Left lung (tissue), 10 donors: Measurements from ENCODE around the gene RABGAP1L. TPM values are rescaled to one million over a fixed set of nuclear protein-coding genes. Genes with fewer than 3 reads are reported as not detected.

Experiments used
- ATAC-seq: fragments of 200-7000 bp; cut with Tn5 transposase; one replicate; pipeline ENCODE4 v1.9.1; 2020; ENCODE audit warnings: moderate library complexity
- DNase-seq, 4 donors: peaks; one replicate each; pipeline ENCODE4 v3.0.0-alpha.2; 2013 to 2020
- H3K27ac ChIP-seq, 2 donors: fragments of 200-600 bp; sonication (generic) in 1 of 2; one replicate each; pipeline versions ENCODE4 v1.5.0 to v1.8.0; 2020 to 2021
- H3K27me3 ChIP-seq, 2 donors: fragments of 200-600 bp; sonication (generic) in 1 of 2; one replicate each; pipeline versions ENCODE4 v1.5.0 to v1.8.0; 2020 to 2021
- H3K36me3 ChIP-seq, 2 donors: fragments of 200-600 bp; sonication (generic) in 1 of 2; one replicate each; pipeline versions ENCODE4 v1.5.0 to v1.8.0; 2020 to 2021
- H3K4me1 ChIP-seq, 2 donors: fragments of 200-600 bp; one replicate each; pipeline ENCODE4 v1.8.0; 2021
- H3K4me3 ChIP-seq, 2 donors: fragments of 200-600 bp; sonication (generic) in 1 of 2; one replicate each; pipeline versions ENCODE4 v1.5.0 to v1.8.0; 2020 to 2021; ENCODE audit warnings: mild to moderate bottlenecking in 1 of 2
- H3K9me3 ChIP-seq, 2 donors: fragments of 200-600 bp; sonication (generic) in 1 of 2; one replicate each; pipeline versions ENCODE4 v1.5.0 to v1.8.0; 2020 to 2021
- intact Hi-C, 2 donors: fragments of 100-400 bp; cut with DNase I; formaldehyde crosslinking; loops; one replicate each; pipeline versions ENCODE4 v1.11.2 to v1.14.2; 2022
- polyA plus RNA-seq, 6 donors: library from polyadenylated mRNA; unstranded; fragments of 120-200 nt; gene quantifications; one replicate each; pipeline ENCODE4 v1.2.1, GENCODE V29; 2013; ENCODE audit not compliant: insufficient read length in 6 of 6
- total RNA-seq, 2 donors: library from RNA; stranded (reverse); fragmentation: NEBNext Ultra II Directional; extraction: Animal tissue kit (Norgen Biotek cat#: 25700); gene quantifications; one replicate each; pipeline ENCODE4 v1.2.1, GENCODE V29; 2021
- TF ChIP-seq, protein P1 (sequence below), 2 donors: fragments of 200-600 bp; sonication (generic) in 1 of 2; IDR thresholded peaks; one replicate each; pipeline versions ENCODE4 v1.5.0 to v1.8.0; 2021; ENCODE audit warnings: antibody characterized with exemption in 2 of 2
- donor health status: DM: no; HTN: yes; CAD: no.
- donor health status: DM: no; HTN: no; CAD: no.

RABGAP1L gene
- total and polyA plus RNA-seq, 8 donors: 40.3 to 67.3 (median 51.4) TPM

DNA sequence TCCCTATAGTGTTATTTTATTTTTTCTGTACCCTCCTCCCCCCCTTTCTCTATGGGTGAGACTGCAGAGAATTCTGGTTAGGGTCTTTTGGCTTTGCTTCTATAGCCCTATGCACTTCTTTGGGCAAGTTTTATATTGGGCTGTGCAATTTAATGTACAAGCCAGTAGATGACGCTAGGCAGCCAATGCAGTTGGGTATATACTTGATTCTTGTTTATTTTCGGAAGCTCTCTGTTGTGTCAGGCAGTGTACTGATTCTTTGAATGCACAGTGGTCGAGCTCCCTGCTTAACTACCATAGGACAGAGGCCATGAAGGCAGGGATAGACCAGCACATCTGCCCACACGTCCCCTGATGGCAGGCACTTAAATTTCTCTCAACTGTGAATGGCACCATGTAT, 254.3 kb downstream of the RABGAP1L start:
- Histone ChIP-seq H3K4me1 (no peaks in the 10 kb centered on the region), H3K27ac (no peak overlapping the region), H3K9me3 (no peaks in the 10 kb centered on the region), H3K36me3 (no peaks in the 10 kb centered on the region), H3K27me3 (no peaks in the 10 kb centered on the region), H3K4me3 (no peak overlapping the region)
- ATAC-seq: no peak
- TF ChIP-seq, protein P1, sequence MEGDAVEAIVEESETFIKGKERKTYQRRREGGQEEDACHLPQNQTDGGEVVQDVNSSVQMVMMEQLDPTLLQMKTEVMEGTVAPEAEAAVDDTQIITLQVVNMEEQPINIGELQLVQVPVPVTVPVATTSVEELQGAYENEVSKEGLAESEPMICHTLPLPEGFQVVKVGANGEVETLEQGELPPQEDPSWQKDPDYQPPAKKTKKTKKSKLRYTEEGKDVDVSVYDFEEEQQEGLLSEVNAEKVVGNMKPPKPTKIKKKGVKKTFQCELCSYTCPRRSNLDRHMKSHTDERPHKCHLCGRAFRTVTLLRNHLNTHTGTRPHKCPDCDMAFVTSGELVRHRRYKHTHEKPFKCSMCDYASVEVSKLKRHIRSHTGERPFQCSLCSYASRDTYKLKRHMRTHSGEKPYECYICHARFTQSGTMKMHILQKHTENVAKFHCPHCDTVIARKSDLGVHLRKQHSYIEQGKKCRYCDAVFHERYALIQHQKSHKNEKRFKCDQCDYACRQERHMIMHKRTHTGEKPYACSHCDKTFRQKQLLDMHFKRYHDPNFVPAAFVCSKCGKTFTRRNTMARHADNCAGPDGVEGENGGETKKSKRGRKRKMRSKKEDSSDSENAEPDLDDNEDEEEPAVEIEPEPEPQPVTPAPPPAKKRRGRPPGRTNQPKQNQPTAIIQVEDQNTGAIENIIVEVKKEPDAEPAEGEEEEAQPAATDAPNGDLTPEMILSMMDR (IDR thresholded peaks at IDR 0.05): no peak
- DNase-seq: no peak
- intact Hi-C loops: no loop called here

DNA sequence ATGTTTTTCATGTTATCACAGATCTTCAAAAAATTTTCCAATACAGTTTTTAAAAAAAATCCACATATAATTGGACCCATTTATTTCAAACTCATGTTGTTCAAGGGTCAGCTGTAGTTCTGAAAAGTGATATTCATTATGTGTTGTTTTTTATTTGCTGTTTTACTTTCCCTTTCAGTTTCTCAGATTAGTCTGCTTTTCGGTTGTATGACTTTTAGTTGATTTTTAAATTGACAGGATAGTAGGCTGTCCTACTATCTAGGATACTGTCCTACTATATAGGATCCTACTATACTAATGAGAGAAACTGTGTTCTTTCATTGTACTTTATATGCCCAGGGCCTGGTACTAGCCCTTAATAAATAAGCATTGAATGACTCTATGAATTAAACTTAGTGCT, 254.9 kb downstream of the RABGAP1L start:
- DNase-seq (no peak), ATAC-seq (no peak)
- no peak overlapping the region for H3K27ac ChIP-seq
- TF ChIP-seq, protein P1 (IDR thresholded peaks at IDR 0.05): no peak
- H3K9me3 ChIP-seq: no peaks in the 10 kb centered on the region
- intact Hi-C loops: no loop called here
- no peak overlapping the region for H3K4me3 ChIP-seq
- no peaks in the 10 kb centered on the region for H3K36me3 ChIP-seq
- no peaks in the 10 kb centered on the region for H3K27me3 ChIP-seq
- no peaks in the 10 kb centered on the region for H3K4me1 ChIP-seq

DNA sequence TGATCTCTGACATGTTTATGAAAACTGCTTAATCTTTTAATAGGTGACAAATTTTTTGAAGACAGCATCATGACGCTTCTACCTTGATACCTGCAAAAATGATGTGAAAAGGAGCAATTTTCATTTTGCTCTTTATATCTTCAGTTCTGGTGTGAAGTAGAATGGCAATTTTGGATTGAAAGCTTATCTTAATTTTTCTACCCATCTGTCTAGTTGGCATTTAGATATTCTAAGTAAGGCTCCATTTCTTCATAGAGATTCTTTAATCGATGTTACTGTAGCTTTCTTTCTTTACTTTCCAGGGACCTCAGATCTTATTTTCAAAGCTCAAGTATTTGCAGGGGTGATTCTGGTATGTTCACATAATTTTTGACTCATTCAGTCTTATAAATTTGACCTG, 256.2 kb downstream of the RABGAP1L start:
- intact Hi-C loops: no loop called here
- TF ChIP-seq, protein P1 (IDR thresholded peaks at IDR 0.05): no peak

DNA sequence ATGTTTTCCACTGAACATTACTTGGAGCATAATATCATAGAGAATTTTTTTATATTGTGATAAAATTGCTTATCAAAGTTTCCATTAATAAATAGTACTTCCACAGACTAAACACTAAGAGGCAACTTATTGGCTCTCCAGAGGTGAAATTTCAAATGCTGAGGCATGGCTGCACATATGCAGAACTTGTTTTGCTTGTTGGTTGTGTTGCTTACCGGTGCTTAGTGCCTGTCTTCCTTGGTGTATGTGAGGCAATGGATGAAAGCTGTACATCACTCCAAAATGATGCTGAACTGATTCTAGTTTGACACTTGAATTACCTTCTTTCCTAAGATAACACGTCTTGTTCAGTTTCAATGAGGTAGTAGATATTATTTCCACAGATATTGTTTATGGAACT, 258.6 kb downstream of the RABGAP1L start:
- ATAC-seq (no peak), DNase-seq (no peak)
- TF ChIP-seq, protein P1 (IDR thresholded peaks at IDR 0.05): no peak
- Histone ChIP-seq H3K4me3 (no peak overlapping the region), H3K27me3 (no peaks in the 10 kb centered on the region), H3K4me1 (no peaks in the 10 kb centered on the region), H3K36me3 (no peaks in the 10 kb centered on the region), H3K27ac (no peak overlapping the region), H3K9me3 (no peaks in the 10 kb centered on the region)
- intact Hi-C loops: no loop called here

More for the DNA sequence above, 256.2 kb downstream of the RABGAP1L start:
- no peak for DNase-seq
- no peaks in the 10 kb centered on the region for H3K27me3 ChIP-seq
- no peaks in the 10 kb centered on the region for H3K4me1 ChIP-seq
- no peak overlapping the region for H3K4me3 ChIP-seq
- no peaks in the 10 kb centered on the region for H3K9me3 ChIP-seq
- H3K36me3 ChIP-seq: no peaks in the 10 kb centered on the region
- no peak overlapping the region for H3K27ac ChIP-seq
- ATAC-seq: no peak

DNA sequence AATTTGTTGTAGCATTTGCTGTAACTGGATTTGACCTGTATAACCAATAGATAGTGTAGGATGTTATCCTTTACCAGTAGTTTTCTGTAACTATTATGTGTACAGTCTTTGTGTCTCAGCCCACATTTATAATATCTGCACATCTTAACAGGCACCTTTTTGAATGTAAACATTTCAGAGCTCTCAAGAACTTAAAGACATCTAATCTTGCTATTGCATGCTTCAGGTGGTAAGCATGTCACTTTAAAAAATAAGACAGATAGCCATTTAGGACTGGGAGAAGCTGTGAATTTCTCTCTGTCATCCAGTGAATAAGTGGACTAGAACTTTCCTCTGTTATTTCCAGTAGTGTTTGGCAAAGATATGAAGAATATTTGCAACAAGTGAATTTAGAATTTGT, 265.8 kb downstream of the RABGAP1L start:
- Histone ChIP-seq H3K27ac (no peak overlapping the region), H3K27me3 (no peaks in the 10 kb centered on the region), H3K4me1 (no peaks in the 10 kb centered on the region), H3K9me3 (no peaks in the 10 kb centered on the region), H3K4me3 (no peak overlapping the region), H3K36me3 (no peaks in the 10 kb centered on the region)
- TF ChIP-seq, protein P1 (IDR thresholded peaks at IDR 0.05): no peak
- intact Hi-C loops: no loop called here
- ATAC-seq (no peak), DNase-seq (no peak)
